ENCODE results near the gene SDR9C7. TPM values are rescaled to one million over a fixed set of nuclear protein-coding genes. Genes with fewer than 3 reads are reported as not detected.
"Not testable (repeated sequence)": the region's sequence is repeated elsewhere in the genome, so short reads cannot be mapped to it uniquely, and the experiment has no call there.

The SDR9C7 gene
- under 1 TPM in 1 of 3 donors, not detected in 2; 0.20 TPM for total RNA-seq
- total RNA-seq (2013), result not detected

GRCh38 chr12:56933826-56934625, at the start of gene SDR9C7:
TSS of gene SDR9C7 (minus strand) at chr12:56934408. CDS start at chr12:56934261, 147 bp downstream.
- H3K36me3 ChIP-seq (ENCODE audit: control insufficient read depth, insufficient read depth, low read length), result no peaks in the 10 kb centered on the region
- no peaks in the 10 kb centered on the region for H3K27me3 ChIP-seq (ENCODE audit: control insufficient read depth, insufficient read depth, low read length)
- no peak within 1 kb of the TSS for H3K27ac Mint-ChIP-seq
- ATAC-seq, result no peak
- H3K4me3 Mint-ChIP-seq, result no peak within 1 kb of the TSS
- no peak for DNase-seq
- no peaks in the 10 kb centered on the region for H3K36me3 Mint-ChIP-seq
- H3K4me3 ChIP-seq (ENCODE audit: low read length), result no peak within 1 kb of the TSS
- H3K4me1 ChIP-seq (ENCODE audit: control insufficient read depth, insufficient read depth, low read length), result peaks cover 4% of the 10 kb centered on the region
- no peaks in the 10 kb centered on the region for H3K9me3 Mint-ChIP-seq
- WGBS (ENCODE audit: insufficient coverage), result 90% methylated on average over 14 of the region's 15 CpGs
- peaks cover 6% of the 10 kb centered on the region in 2 donors for H3K4me1 Mint-ChIP-seq
- intact Hi-C loops (cut with micrococcal nuclease), result no loop called here
- TF ChIP-seq CTCF (IDR thresholded peaks at IDR 0.05), result no peak
- no peaks in the 10 kb centered on the region for H3K9me3 ChIP-seq (ENCODE audit: control insufficient read depth, insufficient read depth, low read length)
- no peak within 1 kb of the TSS for H3K27ac ChIP-seq (ENCODE audit: low read length)
- H3K27me3 Mint-ChIP-seq (ENCODE audit: low read depth in 2 of 2), result no peaks in the 10 kb centered on the region

- no peaks in the 10 kb centered on the region for H3K27me3 ChIP-seq (ENCODE audit: control insufficient read depth, insufficient read depth, low read length)
- no peak for TF ChIP-seq CTCF (IDR thresholded peaks at IDR 0.05)
- Mint-ChIP-seq H3K4me3 (no peak overlapping the region), H3K27me3 (ENCODE audit: low read depth in 2 of 2) (no peaks in the 10 kb centered on the region), H3K9me3 (no peaks in the 10 kb centered on the region), H3K27ac (no peak overlapping the region), H3K36me3 (no peaks in the 10 kb centered on the region), H3K4me1 (peaks cover 0 to 7% of the 10 kb centered on the region in 2 donors)
- no peaks in the 10 kb centered on the region for H3K36me3 ChIP-seq (ENCODE audit: control insufficient read depth, insufficient read depth, low read length)
- no peak for DNase-seq
- intact Hi-C loops (cut with micrococcal nuclease), result no loop called here
- peaks cover 8% of the 10 kb centered on the region for H3K4me1 ChIP-seq (ENCODE audit: control insufficient read depth, insufficient read depth, low read length)
- 92% methylated on average over 4 of the region's 4 CpGs for WGBS (ENCODE audit: insufficient coverage)
- no peak overlapping the region for H3K27ac ChIP-seq (ENCODE audit: low read length)
- no peak for ATAC-seq
- H3K4me3 ChIP-seq (ENCODE audit: low read length), result no peak overlapping the region
- H3K9me3 ChIP-seq (ENCODE audit: control insufficient read depth, insufficient read depth, low read length), result no peaks in the 10 kb centered on the region
Measured at GRCh38 chr12:56983386-56983785, 49.2 kb upstream of the SDR9C7 start.

- H3K27ac Mint-ChIP-seq; H3K36me3 ChIP-seq (ENCODE audit: control insufficient read depth, insufficient read depth, low read length); H3K4me3 Mint-ChIP-seq; DNase-seq; H3K4me3 ChIP-seq (ENCODE audit: low read length); ATAC-seq; H3K27me3 Mint-ChIP-seq (ENCODE audit: low read depth in 2 of 2); H3K9me3 ChIP-seq (ENCODE audit: control insufficient read depth, insufficient read depth, low read length); H3K4me1 ChIP-seq (ENCODE audit: control insufficient read depth, insufficient read depth, low read length); H3K27ac ChIP-seq (ENCODE audit: low read length); H3K36me3 Mint-ChIP-seq; H3K27me3 ChIP-seq (ENCODE audit: control insufficient read depth, insufficient read depth, low read length); H3K9me3 Mint-ChIP-seq; H3K4me1 Mint-ChIP-seq; intact Hi-C loops (cut with micrococcal nuclease): not testable (repeated sequence)
- 90% methylated on average over 3 of the region's 3 CpGs for WGBS (ENCODE audit: insufficient coverage)
Measured at GRCh38 chr12:56982578-56983236, 48.5 kb upstream of the SDR9C7 start.

- H3K27ac Mint-ChIP-seq, result no peak overlapping the region
- no peak for TF ChIP-seq CTCF (IDR thresholded peaks at IDR 0.05)
- Histone ChIP-seq H3K36me3 (ENCODE audit: control insufficient read depth, insufficient read depth, low read length) (no peaks in the 10 kb centered on the region), H3K4me3 (ENCODE audit: low read length) (no peak overlapping the region), H3K4me1 (ENCODE audit: control insufficient read depth, insufficient read depth, low read length) (no peaks in the 10 kb centered on the region), H3K9me3 (ENCODE audit: control insufficient read depth, insufficient read depth, low read length) (no peaks in the 10 kb centered on the region), H3K27ac (ENCODE audit: low read length) (no peak overlapping the region), H3K27me3 (ENCODE audit: control insufficient read depth, insufficient read depth, low read length) (no peaks in the 10 kb centered on the region)
- no peaks in the 10 kb centered on the region for H3K9me3 Mint-ChIP-seq
- H3K4me1 Mint-ChIP-seq, result no peaks in the 10 kb centered on the region
- no peaks in the 10 kb centered on the region for H3K27me3 Mint-ChIP-seq (ENCODE audit: low read depth in 2 of 2)
- H3K4me3 Mint-ChIP-seq, result no peak overlapping the region
- 94% methylated on average over 4 of the region's 4 CpGs for WGBS (ENCODE audit: insufficient coverage)
- intact Hi-C loops (cut with micrococcal nuclease), result no loop called here
- DNase-seq, result no peak
- no peak for ATAC-seq
- no peaks in the 10 kb centered on the region for H3K36me3 Mint-ChIP-seq
Measured at GRCh38 chr12:56980941-56981530, 46.8 kb upstream of the SDR9C7 start.
